Left ventricle myocardium superior (tissue), 1 donor: ENCODE measurements around the gene METTL8. TPM values are rescaled to one million over a fixed set of nuclear protein-coding genes. Genes with fewer than 3 reads are reported as not detected.
"Not testable (repeated sequence)": the region's sequence is repeated elsewhere in the genome, so short reads cannot be mapped to it uniquely, and the experiment has no call there.

Source experiments
- ATAC-seq: fragments of 200-7000 bp; cut with Tn5 transposase; one replicate; pipeline ENCODE4 v1.9.1; 2020; ENCODE audit warnings: mild to moderate bottlenecking, moderate library complexity
- DNase-seq: peaks from one replicate; pipeline ENCODE4 v3.0.0-alpha.2; 2020
- intact Hi-C: fragments of 100-400 bp; cut with micrococcal nuclease; formaldehyde crosslinking; loops from one replicate; pipeline ENCODE4 v1.11.0; 2022
- total RNA-seq: library from RNA; stranded (reverse); fragmentation: NEBNext Ultra II Directional; extraction: Animal tissue kit (Norgen Biotek cat#: 25700); gene quantifications from one replicate; pipeline ENCODE4 v1.2.1, GENCODE V29; 2021
- donor health status: DM: no; HTN: yes; CAD: no; lungs with severe emphysema.

Gene METTL8
- total RNA-seq, 1 donor from 2014 or later, result 8.2 TPM

DNA sequence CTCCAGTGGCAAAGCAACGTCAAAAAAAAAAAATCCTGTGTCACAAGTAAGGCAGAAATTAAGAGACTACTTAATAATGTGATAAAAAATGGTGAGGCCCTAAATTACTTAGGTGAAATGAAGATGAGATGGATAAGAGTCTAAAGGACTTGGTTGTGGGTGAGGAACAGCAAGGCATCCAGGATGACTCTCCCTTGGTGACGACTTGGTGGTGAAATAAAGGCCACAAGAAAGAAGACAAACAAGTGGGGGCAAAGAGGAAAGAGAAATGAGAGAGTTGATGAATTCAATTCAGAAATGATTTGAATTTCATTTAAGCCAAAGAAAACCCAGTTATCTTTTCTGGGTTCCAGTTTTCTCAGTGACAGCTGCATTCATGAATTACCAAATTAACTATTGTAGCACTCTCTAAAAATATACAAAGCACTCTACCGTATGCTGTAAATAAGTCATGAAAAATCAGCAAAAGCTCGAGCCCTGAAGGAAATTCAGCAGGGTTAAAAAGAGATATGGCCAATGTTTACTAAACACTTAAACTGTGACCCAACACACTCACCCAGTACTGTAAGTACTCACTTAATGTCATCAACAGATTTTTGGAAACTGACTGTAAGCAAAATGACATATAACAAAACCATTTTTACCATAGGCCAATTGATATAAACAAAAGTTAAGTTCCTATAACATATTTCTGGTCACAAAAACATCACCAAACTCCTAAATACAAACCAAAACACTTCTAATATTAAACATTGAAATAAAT, 1.4 kb downstream of the METTL8 start:
- no peak for ATAC-seq
- no peak for DNase-seq
- intact Hi-C loops, result loop anchor here (10.0 kb wide), 1 partner anchor 92 kb away; the partner anchor contains the start of gene CYBRD1

DNA sequence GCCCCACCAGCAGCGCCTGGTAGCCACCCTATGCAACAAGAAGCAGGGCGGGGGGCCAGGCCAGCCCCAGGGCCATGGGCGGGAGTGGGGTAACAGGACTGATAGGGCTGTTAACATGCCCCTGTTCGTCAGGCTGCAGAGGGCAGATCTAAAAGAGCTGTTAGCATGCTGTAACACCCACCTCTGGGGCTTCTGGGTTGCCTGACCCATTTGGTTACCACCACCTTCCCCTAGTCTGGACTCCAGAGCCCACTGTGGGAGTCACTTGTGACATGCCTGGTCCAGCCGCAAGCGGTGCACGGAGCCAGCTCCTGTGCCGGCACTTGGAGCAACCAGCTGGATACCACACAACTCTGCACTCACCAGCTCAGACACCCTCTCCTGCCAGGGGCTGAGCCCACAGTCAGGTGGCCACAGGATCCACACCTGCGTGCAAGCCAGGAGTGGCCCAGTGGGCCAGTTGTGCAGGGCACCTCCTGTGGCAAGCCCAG, 2.1 kb downstream of the METTL8 start:
- no peak for ATAC-seq
- no peak for DNase-seq
- intact Hi-C loops, result loop anchor here (10.0 kb wide), 1 partner anchor 93 kb away; the partner anchor contains the start of gene CYBRD1

DNA sequence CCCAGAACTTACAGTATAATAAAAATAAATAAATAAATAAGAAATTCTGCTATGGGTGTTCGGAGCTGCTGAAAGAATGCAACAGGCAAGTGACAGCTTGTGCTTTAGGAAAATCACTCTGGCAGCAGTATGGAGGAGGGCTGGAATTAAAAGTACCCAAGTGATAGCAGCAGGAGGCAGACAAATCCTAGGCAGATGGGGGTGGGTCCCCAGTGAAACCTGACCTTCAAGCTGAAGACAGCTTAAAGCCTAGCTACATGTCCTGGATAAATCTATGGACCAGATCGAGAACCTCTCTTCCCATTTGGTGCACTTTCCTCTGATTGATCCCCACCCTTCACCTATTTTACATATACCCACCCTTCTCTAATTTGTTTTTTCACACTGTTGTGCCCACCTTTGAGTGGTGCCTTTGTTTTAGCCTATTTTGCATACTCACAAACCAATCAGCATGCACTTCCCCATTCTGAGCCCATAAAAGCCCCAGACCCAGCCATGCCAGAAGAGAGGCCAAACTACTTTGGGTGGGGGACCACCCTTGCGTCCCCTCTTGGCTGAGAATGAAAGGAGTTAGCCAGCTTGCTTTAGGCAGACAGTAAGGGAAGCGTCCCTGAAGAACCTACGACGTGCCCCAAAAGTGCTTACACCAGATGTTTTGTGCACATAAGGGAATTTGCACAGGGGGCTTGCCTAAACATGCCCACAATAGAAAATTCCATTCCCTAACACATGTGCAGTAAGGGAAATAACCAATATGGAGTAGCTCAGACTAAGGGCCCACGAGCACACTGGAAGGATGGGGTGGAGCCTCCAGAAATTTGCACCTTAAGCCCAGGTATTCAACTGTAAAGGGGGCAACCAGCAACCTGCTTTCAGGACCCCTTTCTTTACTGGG, 3.0 kb downstream of the METTL8 start:
- ATAC-seq, result no peak
- intact Hi-C loops, result loop anchor here (10.0 kb wide), 1 partner anchor 94 kb away; the partner anchor contains the start of gene CYBRD1
- no peak for DNase-seq

DNA sequence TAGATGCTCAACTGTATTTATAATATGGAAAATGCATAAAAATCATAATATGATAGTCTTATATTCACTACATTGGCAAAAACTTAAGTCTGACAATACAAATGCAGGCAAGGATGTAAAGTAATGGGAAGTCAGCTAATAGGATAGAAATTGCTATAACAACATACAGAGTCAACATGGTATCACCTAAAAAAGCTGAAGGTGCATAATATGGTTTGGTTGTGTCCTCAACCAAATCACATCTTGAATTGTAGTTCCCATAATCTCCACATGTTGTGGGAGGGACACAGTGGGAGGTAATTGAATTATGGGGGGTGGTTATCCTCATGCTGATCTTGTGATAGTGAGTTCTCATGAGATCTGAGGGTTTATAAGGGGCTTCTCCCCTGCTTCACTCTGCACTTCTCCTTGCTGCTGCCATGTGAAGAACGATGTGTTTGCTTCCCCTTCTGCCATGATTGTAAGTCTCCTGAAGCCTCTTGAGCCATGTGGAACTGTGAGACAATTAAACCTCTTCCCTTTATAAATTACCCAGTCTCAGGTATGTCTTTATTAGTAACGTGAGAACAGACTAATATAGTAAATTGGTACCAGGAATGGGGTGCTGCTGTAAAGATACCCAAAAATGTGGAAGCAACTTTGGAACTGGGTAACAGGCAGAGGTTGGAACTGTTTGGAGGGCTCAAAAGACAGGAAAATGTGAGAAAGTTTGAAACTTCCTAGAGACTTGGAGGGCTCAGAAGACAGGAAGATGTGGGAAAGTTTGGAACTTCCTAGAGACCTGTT, 10.9 kb downstream of the METTL8 start:
- ATAC-seq, DNase-seq, intact Hi-C loops: not testable (repeated sequence)

DNA sequence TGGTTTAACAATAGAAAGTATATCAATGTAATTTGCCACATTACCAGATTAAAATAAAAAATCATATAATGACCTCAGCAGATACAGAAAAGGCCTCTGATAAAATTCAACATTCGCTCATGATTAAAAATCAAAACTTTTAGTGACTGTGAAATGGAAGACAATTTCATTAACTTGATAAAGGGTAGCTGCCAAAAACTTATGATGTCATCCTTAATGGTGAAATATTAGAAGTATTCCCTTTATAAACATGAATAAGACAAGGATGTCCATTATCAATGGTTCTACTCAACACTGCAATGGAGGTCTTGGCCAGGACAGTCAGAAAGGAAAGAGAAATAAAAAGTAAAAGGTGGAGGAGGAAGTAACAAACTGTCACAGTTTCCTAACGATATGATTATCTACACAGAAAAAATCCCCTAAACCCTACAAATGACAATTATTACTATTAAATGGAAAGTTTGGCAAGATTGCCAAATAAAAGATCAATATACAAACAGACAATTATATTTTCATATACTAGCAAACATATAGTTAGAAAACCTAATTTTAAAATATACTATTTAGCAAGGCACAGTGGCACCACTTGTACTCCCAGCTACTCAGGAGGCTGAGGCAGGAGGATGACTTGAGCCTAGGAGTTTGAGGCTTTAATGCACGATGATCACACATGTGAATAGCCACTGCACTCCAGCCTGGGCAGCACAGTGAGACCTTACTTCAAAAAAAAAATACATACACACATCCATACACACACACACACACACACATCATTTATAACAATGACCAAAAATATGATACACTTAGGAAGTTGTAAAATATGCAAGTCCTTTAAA, 12.8 kb downstream of the METTL8 start:
- DNase-seq, result no peak
- no peak for ATAC-seq
- intact Hi-C loops, result no loop called here

DNA sequence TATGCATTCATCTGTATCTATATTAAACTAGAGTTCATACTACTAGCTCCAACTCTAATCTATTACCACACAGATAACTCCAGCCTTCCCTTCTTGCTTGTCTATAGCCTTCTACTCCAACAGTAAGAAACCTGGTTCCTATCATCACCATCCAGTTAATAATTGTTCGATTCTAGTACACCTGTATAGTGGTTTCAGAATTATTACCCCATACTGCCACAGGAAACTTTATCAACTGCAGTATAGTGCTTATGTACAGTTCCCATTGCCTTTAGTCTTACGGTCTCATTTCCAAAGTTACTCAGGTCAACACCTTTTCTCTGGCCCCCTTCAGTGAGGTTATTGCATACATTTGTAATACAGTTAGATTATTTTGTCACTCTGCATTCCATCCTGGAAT, 14.5 kb downstream of the METTL8 start:
- ATAC-seq, result no peak
- no peak for DNase-seq
- intact Hi-C loops, result loop anchor here (5.0 kb wide), 1 partner anchor 447 kb away; no protein-coding TSS in a partner anchor

DNA sequence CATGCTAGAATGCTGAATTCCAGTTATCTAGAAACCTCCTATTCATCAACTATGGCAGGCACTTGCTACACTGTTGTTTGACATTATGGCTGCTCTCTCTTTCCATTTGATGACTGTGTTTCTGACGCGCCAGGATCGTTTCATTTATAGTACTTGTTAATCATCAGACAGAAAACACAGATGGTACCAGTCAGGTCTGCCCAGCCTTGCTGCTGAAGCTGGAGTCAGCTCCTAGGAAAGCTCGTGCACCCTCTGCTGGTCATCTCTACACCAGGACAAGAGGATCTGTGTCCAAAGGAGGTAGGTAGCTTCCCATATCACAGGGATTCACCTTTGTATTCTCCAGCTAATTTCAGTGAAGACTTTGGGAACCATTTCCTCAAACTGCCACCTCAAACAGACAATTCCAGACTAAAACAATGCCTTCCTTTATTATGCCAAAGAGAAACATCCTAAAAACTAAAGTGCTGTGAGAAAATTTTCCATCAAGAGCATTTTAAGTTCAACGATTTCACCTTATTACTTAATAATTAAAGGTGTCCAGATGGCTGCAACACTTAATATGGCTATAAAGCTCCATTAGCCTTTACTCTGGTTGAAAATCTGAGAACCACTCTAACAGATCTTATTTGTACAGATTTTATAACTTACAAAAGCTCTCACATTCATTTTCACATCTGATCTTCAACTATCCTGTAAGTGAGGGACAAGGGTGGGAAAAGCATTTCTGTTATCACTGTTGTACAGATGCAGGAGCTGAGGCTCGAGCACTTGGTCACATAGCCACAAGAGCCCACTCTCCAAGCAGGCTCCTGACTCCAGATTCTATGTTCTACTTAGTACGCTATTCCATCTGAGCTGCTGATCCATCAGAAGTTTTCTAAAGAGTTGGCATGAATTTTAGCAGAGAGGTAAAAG, 17.5 kb downstream of the METTL8 start:
- DNase-seq (peak; percentile 84), ATAC-seq (peak; percentile 99)
- intact Hi-C loops, result loop anchor here (5.0 kb wide), 1 partner anchor 444 kb away; no protein-coding TSS in a partner anchor

DNA sequence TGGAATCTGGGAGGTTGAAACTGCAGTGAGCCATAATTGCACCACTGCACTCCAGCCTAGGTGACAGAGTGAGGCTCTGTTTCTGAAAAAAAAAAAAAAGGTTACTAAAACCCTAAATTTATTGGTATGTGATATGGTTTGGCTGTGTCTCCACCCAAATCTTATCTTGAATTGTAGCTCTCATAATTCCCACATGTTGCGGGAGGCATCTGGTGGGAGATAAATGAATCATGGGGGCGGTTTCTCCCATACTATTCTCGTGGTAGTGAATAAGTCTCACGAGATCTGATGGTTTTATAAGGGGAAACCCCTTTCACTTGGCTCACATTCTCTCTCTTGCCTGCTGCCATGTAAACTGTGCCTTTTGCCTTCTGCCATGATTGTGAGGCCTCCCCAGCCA, 19.1 kb downstream of the METTL8 start:
- not testable (repeated sequence) for ATAC-seq, DNase-seq
- intact Hi-C loops, result loop anchor here (5.0 kb wide), 1 partner anchor 442 kb away; no protein-coding TSS in a partner anchor

DNA sequence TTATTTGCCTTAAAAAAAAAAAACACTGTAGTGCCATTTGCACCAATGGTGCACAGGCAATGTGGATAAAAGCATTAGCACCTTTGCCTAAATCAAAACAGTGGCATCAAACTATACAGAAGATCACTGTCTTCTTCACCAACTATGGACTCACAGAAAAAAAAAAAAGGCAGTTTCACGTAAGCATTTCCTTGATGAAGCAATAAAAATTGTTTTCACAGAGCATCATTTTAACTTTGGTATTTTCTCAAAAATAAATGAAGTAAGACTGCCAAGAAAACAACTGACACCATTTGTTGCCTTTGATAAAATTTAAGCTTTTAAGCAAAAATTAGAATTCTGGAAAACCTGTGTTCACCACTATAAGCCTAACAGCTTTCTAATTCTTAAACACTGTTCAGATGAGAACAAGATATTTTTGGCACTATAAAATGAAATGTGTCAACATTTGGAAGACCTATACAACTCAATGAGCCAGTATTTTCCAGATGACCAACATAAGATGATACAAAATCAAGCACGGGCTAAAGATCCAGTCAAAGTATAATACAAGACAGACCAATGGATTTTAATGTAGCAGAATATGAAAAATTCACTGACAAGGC, 21.1 kb downstream of the METTL8 start:
- ATAC-seq, result no peak
- no peak for DNase-seq
- intact Hi-C loops, result no loop called here

DNA sequence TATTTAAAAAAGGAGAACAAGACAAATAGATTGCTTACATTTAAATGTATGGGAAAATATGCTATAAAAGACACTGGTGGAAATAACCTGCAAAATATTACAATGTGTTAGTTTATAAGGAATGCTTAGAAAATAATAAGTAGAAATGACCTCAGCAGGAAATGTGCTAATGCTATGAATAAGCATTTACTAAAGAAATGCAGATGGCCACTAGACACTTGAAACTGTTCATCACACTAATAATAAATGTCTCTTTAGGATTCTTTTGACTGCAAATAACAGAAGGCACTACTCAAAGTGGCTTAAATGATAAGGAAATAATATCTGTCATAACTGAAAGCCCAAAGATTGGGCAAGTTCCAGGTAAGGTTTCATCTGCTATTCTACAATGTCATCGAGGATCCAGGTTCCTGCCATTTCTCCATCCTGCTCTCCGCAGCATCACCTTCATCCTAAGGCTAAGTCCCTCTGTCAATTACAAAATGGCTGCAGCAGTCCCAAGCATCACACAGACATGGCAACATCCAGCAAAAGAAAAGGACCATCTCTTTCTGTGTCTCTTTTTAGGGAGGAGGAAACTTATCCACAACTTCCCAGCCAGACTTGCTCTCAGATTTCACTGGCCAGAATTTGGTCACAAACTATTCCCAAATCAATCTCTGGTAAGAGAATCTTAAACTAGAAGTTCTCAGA, 21.9 kb downstream of the METTL8 start:
- DNase-seq, result no peak
- intact Hi-C loops, result no loop called here
- ATAC-seq, result no peak

DNA sequence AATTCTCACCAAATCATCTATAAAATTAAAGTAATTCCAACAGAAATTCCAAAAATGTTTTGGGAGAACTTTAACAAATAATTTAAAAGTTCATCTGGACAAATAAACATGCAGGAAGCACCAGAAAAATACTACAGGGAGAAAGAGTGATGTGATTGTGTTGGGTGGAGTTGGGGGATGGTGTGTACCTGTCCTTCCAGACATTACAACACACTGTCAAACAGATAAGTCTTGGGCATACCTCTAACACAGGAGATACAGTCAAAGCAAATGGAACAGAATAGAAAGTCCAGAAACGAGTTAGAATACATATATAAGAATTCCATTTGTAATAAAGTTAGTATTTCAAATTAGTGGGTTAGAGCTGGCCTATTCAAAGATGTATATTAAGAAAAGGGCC, 22.6 kb downstream of the METTL8 start:
- intact Hi-C loops, result no loop called here
- DNase-seq (no peak), ATAC-seq (no peak)

DNA sequence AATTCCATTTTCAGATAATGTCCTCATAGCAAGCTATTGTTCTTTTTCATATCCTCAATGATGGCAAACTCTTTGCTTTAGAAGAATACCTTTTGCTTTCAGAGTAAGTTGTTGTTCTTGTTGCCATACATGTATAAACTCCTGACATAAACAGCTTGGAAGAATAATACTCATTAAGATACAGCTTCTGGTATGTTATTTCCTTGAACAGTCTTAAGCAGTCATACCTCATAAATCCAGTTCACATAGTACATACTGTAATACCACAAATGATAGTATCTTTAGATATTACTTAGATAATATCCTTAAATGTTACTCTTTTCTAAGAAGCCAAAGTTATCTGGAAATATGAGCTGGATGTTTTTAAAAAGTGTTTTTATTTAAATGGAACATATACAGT, 23.2 kb downstream of the METTL8 start:
- no peak for DNase-seq
- no peak for ATAC-seq
- intact Hi-C loops, result no loop called here

DNA sequence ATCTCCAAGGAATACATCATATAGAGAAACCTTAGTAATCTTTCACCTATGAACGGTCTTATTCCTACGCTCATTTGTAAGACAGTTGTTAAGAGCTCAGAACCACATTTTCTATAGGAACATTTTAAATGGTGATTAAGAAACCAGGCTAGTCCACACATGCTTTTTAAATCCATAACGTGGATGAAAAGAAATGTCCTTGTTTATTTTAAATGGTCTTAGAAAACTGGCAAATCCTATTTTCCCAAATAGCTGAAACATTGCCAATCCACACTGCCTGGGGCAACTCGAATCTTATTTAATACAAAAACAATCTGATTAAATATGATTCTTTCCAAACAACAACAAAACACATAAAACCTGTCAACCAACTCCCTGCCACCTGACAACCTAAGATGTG, 23.7 kb downstream of the METTL8 start:
- intact Hi-C loops, result no loop called here
- DNase-seq (no peak), ATAC-seq (no peak)

DNA sequence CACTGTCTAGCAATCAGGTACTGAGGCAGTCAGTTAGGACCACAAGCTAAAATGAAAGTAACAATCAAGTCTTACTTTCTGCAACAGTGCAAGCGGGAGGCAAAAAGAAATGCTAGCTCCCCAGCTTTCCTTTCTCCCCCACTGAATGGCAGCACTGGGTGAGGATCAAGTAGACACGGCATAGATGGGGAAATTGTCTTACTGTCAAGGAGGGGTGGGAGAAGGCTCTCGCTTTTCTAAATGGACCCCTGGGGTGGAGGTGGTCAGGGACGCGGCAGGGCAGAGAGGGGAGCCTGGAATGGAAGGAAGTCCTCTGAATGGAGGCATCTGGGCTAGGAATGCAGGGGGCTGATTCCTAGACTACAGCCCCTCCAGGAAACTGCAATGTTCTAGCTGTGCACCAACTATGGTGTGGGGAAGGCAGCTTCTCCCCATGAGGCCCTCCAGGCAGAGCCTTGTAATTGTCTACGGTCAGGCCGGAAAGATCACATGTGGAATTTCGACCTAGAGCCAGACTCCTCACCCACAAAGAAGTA, 24.3 kb downstream of the METTL8 start:
- no peak for ATAC-seq

DNA sequence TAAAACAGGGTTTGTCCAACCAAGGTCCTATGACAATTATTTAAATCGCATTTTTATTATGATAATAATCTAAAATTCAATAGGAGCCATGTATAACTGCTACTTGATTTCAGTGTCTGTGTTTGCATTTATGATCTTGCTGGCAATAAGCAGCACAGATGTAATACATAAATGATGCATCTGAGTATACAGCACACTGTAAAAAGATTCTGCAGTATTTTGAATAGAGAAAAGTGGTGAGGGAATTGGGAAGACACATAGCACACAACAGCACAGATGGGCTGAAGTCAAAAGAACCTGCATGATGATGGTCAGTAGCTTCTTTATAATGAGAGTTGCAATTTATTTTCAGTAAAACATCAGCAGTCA, 26.1 kb downstream of the METTL8 start:
- no peak for DNase-seq
- ATAC-seq, result no peak
- intact Hi-C loops, result no loop called here

More for the DNA sequence above, 24.3 kb downstream of the METTL8 start:
- DNase-seq, result no peak
- intact Hi-C loops, result no loop called here
